Activated B cell treated with CpG ODN at 0.5 μM for 24 hours (primary cell): ENCODE measurements around the gene DAB1. TPM values are rescaled to one million over a fixed set of nuclear protein-coding genes. Genes with fewer than 3 reads are reported as not detected.

Experiments
- ATAC-seq: fragments of 200-7000 bp; cut with Tn5 transposase; one replicate; pipeline ENCODE4 v1.10.0; 2021; ENCODE audit warnings: low read depth, mild to moderate bottlenecking, moderate library complexity
- CTCF ChIA-PET: fragments of 350-600 bp; sonication (Branson Sonifier 250); formaldehyde crosslinking; loops from one replicate; lab custom pipeline; 2021; ENCODE audit warnings: antibody characterized with exemption; lab: Charles Lee
- POLR2A ChIA-PET: fragments of 350-600 bp; sonication (Branson Sonifier 250); formaldehyde crosslinking; loops from one replicate; lab custom pipeline; 2021; ENCODE audit warnings: antibody characterized with exemption; lab: Charles Lee
- DNase-seq: peaks from one replicate; pipeline ENCODE4 v3.0.0; 2022
- H3K27ac Mint-ChIP-seq: one replicate; pipeline ENCODE4 v1.8.0; 2020; ENCODE audit warnings: mixed read lengths
- H3K27me3 Mint-ChIP-seq: one replicate; pipeline ENCODE4 v1.8.0; 2021; ENCODE audit warnings: mixed read lengths
- H3K36me3 Mint-ChIP-seq: one replicate; pipeline ENCODE4 v1.8.0; 2021; ENCODE audit warnings: low read depth, mixed read lengths
- H3K4me1 Mint-ChIP-seq: one replicate; pipeline ENCODE4 v1.8.0; 2021; ENCODE audit warnings: mixed read lengths
- H3K4me3 Mint-ChIP-seq: one replicate; pipeline ENCODE4 v1.8.0; 2020; ENCODE audit warnings: mild to moderate bottlenecking, mixed read lengths
- H3K9me3 Mint-ChIP-seq: one replicate; pipeline ENCODE4 v1.8.0; 2020; ENCODE audit warnings: mixed read lengths
- intact Hi-C: fragments of 100-400 bp; cut with micrococcal nuclease; formaldehyde crosslinking; loops from one replicate; pipeline ENCODE4 v1.15.1; 2024
- total RNA-seq: library from RNA; stranded (reverse); gene quantifications from 2 replicates; pipeline ENCODE4 v1.2.3, GENCODE V29; 2022
- TF ChIP-seq, protein P1 (sequence below): fragments of 200-600 bp; IDR thresholded peaks from one replicate; pipeline ENCODE4 v1.8.0; 2022; ENCODE audit warnings: antibody characterized with exemption, mild to moderate bottlenecking

DAB1 gene
- total RNA-seq, 1 donor from 2014 or later, result not detected

DNA sequence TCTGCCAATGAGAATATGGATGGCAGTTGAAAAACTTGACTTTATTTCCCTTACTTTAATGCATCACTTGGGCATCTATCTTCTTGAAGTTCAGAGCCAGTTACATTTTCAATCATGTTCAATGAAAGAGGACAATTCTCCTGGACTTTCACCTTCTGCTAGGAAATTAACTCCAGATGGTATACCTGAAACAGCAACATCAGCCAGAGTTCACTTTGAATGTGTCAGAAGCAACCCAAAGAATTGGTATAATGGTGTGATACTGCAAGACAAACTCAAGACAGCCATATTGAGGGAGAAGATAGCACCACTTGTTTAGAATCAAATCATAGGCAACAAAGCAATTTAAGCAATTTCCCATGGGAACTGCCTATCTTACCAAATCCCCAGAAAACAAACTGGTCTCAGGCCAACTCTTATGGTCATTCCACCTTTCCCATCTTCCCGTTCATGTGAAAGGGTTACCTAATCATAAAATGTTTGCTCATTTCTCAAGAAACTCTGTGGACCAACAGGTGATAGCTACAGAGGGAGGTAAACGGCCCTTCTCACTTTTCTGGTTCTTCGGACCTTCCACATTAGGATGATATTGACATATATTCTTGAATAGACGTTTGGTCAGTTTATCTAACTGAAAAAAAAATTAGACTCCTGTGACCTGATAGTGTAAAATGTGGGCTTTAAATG lies 428.3 kb downstream of the DAB1 start:
- DNase-seq (no peak), ATAC-seq (no peak)
- POLR2A ChIA-PET, result no interaction called here
- TF ChIP-seq, protein P1, sequence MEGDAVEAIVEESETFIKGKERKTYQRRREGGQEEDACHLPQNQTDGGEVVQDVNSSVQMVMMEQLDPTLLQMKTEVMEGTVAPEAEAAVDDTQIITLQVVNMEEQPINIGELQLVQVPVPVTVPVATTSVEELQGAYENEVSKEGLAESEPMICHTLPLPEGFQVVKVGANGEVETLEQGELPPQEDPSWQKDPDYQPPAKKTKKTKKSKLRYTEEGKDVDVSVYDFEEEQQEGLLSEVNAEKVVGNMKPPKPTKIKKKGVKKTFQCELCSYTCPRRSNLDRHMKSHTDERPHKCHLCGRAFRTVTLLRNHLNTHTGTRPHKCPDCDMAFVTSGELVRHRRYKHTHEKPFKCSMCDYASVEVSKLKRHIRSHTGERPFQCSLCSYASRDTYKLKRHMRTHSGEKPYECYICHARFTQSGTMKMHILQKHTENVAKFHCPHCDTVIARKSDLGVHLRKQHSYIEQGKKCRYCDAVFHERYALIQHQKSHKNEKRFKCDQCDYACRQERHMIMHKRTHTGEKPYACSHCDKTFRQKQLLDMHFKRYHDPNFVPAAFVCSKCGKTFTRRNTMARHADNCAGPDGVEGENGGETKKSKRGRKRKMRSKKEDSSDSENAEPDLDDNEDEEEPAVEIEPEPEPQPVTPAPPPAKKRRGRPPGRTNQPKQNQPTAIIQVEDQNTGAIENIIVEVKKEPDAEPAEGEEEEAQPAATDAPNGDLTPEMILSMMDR, result no peak
- CTCF ChIA-PET, result no interaction called here
- intact Hi-C loops, result no loop called here
- Mint-ChIP-seq H3K4me3 (no peak overlapping the region), H3K27ac (no peak overlapping the region), H3K27me3 (peaks cover 3% of the 10 kb centered on the region), H3K9me3 (no peaks in the 10 kb centered on the region), H3K36me3 (no peaks in the 10 kb centered on the region), H3K4me1 (no peaks in the 10 kb centered on the region)

DNA sequence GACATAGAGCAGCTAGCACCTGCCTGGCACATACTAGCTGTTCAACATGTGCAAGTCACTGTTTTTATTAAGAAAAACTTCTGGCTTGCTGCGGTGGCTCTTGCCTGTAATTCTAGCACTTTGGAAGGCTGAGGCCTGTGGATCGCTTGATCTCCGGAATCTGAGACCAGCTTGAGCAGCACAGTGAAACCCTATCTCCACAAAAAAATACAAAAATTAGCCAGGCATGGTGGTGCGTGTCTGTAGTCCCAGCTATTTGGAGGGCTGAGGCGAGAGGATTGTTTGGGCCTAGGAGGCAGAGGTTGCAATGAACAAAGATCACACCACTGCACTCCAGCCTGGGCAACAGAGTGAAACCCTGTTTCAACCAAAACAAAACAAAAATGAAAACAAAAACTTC lies 430.4 kb downstream of the DAB1 start:
- TF ChIP-seq, protein P1, result no peak

DNA sequence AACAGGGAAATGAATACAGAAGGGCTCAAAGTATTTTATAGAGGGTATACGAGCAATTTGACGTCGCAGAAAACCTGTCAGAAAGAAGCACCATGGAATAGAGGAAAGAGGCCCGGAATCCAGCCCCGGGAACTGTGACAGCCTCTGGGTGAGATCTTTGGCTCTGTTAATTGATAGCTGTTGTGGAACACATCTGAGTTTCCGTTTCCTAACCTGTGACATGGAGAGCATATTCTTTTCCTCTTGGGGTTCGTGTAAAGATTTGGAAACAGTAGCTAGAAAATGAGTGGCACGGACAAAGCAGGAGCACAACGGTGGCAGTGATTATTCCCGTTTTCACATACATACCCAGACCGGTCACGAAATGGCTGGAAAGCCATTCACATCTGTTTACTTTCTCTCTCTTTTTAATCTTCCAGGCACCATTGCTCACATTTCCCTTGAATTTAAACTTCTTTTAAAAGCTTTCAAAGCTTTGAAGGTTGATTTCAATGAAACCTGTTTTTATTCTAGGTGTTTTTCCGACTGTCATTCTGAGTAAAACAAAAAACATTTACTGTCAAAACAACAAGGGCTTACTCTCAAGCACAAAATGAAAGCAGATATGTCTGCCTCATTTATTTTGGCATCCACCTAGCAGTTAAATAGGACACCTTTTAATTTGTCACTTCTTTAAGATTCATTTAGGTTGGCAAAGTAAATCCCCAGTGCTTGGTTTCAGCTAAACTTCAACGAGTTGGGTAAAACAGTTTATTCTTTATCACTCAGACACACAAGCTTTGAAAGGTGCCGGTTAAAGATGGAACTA lies 431.3 kb downstream of the DAB1 start:
- intact Hi-C loops, result no loop called here
- ChIA-PET CTCF (no interaction called here), POLR2A (no interaction called here)
- Mint-ChIP-seq H3K4me1 (no peaks in the 10 kb centered on the region), H3K36me3 (no peaks in the 10 kb centered on the region), H3K4me3 (no peak overlapping the region), H3K27ac (no peak overlapping the region), H3K27me3 (peaks cover 3% of the 10 kb centered on the region), H3K9me3 (no peaks in the 10 kb centered on the region)
- TF ChIP-seq, protein P1, result no peak
- DNase-seq (no peak), ATAC-seq (no peak)

More for the DNA sequence above, 430.4 kb downstream of the DAB1 start:
- H3K27me3 Mint-ChIP-seq, result peaks cover 3% of the 10 kb centered on the region
- H3K4me1 Mint-ChIP-seq, result no peaks in the 10 kb centered on the region
- no peaks in the 10 kb centered on the region for H3K36me3 Mint-ChIP-seq
- ATAC-seq, result no peak
- no peak for DNase-seq
- H3K27ac Mint-ChIP-seq, result no peak overlapping the region
- ChIA-PET CTCF (no interaction called here), POLR2A (no interaction called here)
- H3K9me3 Mint-ChIP-seq, result no peaks in the 10 kb centered on the region
- no peak overlapping the region for H3K4me3 Mint-ChIP-seq
- intact Hi-C loops, result no loop called here

GRCh38 chr1:56991576-56991975 lies 432.3 kb downstream of the DAB1 start:
- TF ChIP-seq, protein P1, result no peak
- CTCF ChIA-PET, result interaction anchor here (0.6 kb wide), 1 partner anchor 659 kb away, joined by 3 read pairs; no protein-coding TSS in a partner anchor
- H3K4me3 Mint-ChIP-seq, result no peak overlapping the region
- intact Hi-C loops, result no loop called here
- H3K27me3 Mint-ChIP-seq, result peaks cover 3% of the 10 kb centered on the region
- no peaks in the 10 kb centered on the region for H3K4me1 Mint-ChIP-seq
- no peak for DNase-seq
- no peak overlapping the region for H3K27ac Mint-ChIP-seq
- POLR2A ChIA-PET, result no interaction called here
- H3K9me3 Mint-ChIP-seq, result no peaks in the 10 kb centered on the region
- no peaks in the 10 kb centered on the region for H3K36me3 Mint-ChIP-seq
- no peak for ATAC-seq

DNA sequence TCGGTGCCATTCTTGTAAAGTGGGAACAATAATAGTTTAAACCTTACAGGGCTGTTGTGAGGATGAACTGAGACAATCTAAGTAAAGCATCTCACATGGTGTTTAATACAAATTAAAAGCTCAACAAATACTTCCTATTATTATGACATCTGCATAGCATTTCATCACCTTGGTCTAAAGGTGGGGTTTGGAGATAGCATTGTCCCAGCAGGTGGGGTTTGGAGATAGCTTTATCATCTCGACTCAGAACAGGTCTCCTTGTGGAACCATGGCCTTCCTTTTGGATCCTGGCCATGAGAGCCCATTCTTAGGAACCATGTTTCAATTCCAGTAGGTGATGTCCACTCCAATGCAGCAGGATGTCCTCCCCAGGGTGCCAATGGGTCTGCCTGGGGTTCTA lies 437.5 kb downstream of the DAB1 start:
- Mint-ChIP-seq H3K4me1 (no peaks in the 10 kb centered on the region), H3K4me3 (no peak overlapping the region), H3K27me3 (no peaks in the 10 kb centered on the region), H3K36me3 (no peaks in the 10 kb centered on the region), H3K9me3 (no peaks in the 10 kb centered on the region), H3K27ac (no peak overlapping the region)
- ChIA-PET CTCF (no interaction called here), POLR2A (no interaction called here)
- TF ChIP-seq, protein P1, result no peak
- no peak for ATAC-seq
- intact Hi-C loops, result no loop called here
- DNase-seq, result no peak
